Ammon's horn (tissue), 1 donor: ENCODE data around the gene PEX14.
"Not testable (repeated sequence)": the region's sequence is repeated elsewhere in the genome, so short reads cannot be mapped to it uniquely, and the experiment has no call there.

Experiments
- DNase-seq: peaks from one replicate; pipeline ENCODE4 v3.0.0-alpha.2; 2016; ENCODE audit warnings: low spot score

The PEX14 gene, protein sequence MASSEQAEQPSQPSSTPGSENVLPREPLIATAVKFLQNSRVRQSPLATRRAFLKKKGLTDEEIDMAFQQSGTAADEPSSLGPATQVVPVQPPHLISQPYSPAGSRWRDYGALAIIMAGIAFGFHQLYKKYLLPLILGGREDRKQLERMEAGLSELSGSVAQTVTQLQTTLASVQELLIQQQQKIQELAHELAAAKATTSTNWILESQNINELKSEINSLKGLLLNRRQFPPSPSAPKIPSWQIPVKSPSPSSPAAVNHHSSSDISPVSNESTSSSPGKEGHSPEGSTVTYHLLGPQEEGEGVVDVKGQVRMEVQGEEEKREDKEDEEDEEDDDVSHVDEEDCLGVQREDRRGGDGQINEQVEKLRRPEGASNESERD

DNA sequence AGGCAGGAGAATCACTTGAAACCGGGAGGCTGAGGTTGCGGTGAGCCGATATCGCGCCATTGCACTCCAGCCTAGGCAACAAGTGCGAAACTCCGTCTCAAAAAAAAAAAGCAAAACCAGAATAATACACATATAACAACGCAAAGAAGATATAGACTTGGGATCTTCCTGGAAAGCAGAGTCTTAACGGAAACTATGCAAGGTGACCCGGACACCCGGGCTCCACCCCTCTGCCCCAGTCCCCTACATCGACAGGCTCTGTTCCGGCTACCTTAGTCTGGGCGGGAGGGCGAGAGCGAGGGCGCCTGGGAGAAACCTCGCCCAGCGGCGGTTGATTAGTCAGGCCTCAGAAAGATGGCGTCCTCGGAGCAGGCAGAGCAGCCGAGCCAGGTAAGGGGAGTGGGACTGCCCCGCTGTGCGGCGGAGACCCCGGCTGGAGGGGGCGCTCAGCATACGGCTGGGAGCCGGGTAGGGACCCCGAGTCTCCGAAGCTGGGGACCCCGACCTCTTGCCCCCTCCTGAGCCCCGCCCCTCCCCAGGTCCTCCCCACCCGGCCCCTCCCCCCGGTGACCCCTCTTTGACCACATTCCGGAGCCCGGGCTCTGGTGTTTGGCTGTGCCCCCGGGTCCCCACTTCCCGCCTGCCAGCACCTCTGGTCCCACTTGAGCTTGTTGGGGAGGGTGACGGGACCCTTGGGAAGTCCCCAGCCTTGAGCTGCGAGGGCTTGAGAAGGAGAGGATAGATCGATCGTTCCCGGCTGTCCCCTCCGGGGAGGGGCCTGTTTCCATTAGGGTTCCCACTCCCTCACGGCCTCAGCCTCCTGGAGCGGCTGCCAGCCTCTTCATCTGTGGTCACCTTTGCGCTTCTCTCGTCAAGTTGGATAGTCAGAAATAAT is at the start of gene PEX14:
Gene PEX14, plus strand, starts transcription at position 338 of the 895 bp plus-strand sequence. Its CDS starts 17 bp downstream, at position 355.
- peak; percentile 89 for DNase-seq

GRCh38 chr1:10425826-10426534 is 48.8 kb upstream of the PEX14 start:
- DNase-seq = not testable (repeated sequence)

GRCh38 chr1:10426535-10426848 is 48.3 kb upstream of the PEX14 start:
- not testable (repeated sequence) for DNase-seq

GRCh38 chr1:10428984-10429383 is 45.8 kb upstream of the PEX14 start:
- DNase-seq = no peak

- no peak for DNase-seq
Observed at GRCh38 chr1:10429868-10430215, 44.9 kb upstream of the PEX14 start.

GRCh38 chr1:10430216-10431069 is 44.3 kb upstream of the PEX14 start, which contains the start of gene CENPS:
CENPS (plus strand) TSS chr1:10430433; CDS start chr1:10430518, 85 bp downstream.
- peak; percentile 86 for DNase-seq

DNA sequence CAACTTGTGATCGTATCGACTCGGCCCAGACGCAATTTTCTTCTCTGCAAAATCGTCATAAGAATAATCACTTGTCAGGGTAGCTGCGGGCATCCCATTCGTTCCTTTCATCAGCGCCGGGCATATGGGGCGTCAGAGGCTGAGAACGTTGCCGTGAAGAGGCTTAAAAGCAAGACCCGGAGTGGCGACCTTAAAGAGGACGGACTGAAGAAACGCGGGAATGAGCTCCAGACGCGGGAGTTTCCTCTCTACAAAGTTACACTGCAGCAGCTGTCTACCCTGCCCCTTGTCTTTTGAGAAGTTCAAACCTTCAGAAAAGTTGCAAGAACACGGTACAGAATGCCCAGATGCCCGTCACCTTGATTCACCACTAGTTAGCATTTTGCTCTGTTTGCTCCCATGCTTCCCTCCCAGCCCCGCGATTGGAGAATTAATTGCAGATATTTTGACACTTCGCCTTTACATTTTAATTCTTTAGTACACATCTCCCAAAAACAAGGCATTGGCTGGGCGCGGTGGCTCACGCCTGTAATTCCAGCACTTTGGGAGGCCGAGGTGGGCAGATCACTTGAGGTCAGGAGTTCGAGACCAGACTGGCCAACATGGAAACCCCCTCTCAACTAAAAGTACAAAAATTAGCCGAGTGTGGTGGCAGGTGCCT is 43.5 kb upstream of the PEX14 start:
- DNase-seq = no peak

DNA sequence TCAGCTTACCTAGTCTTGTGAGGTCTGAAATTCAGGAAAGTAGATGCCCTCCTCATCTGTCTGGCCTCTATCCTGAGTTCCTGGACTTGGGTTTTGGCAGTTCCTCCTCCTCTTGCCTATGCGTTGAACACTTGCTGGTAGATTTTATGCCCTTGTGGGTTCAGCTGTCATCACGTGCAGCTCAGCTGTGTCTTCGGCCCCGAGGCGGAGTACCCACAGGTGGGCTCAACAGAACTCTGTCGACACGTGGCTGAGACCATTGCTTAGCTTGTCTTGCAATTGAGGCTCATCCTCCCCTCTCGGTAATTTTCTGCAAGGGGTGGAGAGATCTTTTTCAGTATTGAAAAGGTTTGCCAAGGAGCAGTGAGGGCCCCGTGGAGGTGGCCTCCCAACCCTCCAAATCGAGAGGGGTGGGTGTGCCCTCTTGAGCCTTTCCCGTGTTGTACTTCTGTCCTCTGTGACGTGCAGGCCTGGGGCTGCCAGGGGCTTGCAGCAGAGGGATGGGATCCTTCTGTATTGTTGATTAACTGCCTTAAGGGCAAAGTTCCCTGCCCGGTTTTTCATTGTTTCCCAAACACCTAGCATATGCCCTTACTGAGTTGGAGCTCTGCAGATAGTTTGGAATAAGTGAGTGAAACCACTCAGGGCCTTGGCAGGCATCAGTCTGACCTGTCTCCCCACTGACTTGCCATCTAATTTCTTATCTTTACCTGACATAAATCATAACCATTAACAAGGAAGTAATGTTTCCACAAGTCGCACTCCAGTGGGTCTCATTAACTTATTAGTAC is 41.6 kb upstream of the PEX14 start:
- no peak for DNase-seq

- no peak for DNase-seq
Observed at GRCh38 chr1:10433790-10434189, 41.0 kb upstream of the PEX14 start.

GRCh38 chr1:10434590-10434989 is 40.2 kb upstream of the PEX14 start:
- DNase-seq = no peak

GRCh38 chr1:10437052-10437451 is 37.7 kb upstream of the PEX14 start:
- no peak for DNase-seq

DNA sequence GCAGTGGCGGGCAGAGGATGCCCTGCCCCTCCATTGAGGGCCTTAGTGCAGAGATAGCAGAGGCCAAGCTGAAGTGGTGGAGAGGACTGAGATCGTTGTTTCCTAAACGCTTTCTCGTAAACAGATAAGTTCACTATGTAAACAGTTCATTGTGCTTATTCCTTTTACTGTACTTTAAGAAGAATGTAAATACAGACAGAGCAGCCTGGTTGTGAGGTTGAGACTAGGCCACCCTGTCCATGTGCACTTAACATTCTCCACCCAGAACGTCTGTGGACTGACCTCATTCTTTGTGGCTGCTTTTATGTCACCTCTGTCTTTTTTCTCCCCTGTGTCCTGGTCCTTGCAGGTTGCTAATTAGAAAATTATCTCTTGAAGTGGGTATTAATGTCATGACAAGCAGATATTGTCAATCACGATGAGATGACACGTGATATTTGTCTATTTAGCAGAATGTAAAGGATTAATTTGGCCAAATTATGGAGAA is 36.0 kb upstream of the PEX14 start:
- DNase-seq = no peak

DNA sequence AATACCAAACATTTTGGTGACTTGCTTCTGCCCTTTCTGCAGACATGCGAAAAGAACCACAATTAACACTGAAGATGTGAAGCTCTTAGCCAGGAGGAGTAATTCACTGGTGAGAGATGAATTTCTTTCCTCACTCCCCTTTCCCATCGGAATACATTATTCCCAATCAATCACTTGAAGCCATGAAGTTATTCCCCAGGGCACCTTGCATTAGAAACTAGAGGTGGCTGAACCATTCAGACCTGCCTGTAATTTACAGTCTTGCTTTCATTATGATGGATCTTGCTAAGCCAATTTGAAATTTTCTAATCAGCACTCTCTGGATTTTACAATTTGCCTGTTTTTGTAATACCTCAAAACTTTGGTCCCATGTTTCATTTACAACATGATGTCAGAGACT is 34.4 kb upstream of the PEX14 start:
- DNase-seq = no peak

- DNase-seq = no peak
Observed at GRCh38 chr1:10440794-10441193, 34.0 kb upstream of the PEX14 start.

- DNase-seq = no peak
Observed at GRCh38 chr1:10444248-10444647, 30.5 kb upstream of the PEX14 start.

- DNase-seq = no peak
Observed at GRCh38 chr1:10444795-10445397, 29.9 kb upstream of the PEX14 start.

DNA sequence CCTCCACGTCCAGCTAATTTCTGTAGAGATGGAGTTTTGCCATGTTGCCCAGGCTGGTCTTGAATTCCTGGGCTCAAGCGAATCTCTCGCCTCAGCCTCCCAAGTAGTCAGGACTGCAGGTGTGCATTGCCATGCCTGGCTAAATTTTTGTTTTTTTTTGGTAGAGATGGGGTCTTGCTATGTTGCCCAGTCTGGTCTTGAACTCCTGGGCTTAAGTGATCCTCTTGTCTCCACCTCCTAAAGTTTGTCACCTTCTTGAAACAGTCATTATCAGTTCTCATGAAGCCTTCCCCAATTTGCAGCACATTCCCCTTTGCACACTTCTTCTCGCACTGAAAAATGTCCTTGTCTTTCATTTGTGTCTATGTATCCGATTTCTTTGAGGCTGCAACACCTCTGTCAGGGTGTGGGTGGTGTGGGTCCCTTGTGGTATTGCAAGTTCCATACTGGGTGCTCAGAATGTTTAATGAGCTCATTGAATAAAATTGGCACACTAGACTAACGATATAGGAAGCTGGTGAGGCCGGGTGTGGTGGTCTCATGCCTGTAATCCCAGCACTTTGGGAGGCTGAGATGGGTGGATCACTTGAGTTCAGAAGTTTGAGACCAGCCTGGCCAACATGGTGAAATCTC is 27.8 kb upstream of the PEX14 start:
- no peak for DNase-seq

DNA sequence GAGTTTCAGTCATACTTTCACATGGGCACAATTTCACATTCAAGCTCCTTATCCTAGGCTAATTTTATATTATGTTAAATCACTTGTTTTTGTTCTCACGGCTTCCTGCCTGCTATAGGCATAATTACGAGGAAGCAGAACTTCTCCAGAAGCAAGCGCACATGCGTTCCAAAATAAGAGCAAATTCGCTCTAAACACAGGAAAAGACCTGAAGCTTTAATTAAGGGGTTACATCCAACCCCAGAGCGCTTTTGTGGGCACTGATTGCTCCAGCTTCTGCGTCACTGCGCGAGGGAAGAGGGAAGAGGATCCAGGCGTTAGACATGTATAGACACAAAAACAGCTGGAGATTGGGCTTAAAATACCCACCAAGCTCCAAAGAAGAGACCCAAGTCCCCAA is 25.0 kb upstream of the PEX14 start, which contains the start of gene CORT:
Gene CORT, plus strand, starts transcription at position 281 of the 400 bp plus-strand sequence. CDS start 193 bp downstream, outside the sequence.
- no peak for DNase-seq
